ENCODE results near the gene PPP2R5D. TPM values are rescaled to one million over a fixed set of nuclear protein-coding genes. Genes with fewer than 3 reads are reported as not detected.

Gene PPP2R5D
- polyA plus RNA-seq, 3 donors: 10.3 to 24.9 (median 14.9) TPM

DNA sequence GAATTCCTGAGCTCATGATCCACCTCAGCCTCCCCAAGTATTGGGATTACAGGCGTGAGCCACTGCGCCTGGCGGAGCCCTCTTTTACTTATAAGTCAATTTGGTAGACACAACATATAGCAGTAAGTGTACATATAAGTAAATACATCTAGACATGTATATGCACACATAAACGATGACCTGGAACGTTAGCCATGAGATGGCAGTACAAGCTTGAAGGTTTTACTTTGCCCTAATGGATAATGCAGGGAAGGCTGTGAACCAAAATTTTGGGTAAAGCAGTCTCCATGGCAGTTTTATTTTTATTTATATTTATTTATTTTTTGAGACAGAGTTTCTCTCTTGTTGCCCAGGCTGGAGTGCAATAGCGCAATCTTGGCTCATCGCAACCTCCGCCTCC lies 26.2 kb upstream of the PPP2R5D start:
- Histone ChIP-seq H3K36me3 (replicated peaks in 1 of 2; ENCODE audit: control insufficient read depth in 1 of 2, insufficient read depth in 2 of 2, low read length in 2 of 2) (peaks cover 6 to 11% of the 10 kb centered on the region in 2 donors), H3K4me2 (replicated peaks; ENCODE audit: extremely low read depth, low read length, poor library complexity, severe bottlenecking) (no peak overlapping the region), H4K20me1 (ENCODE audit: insufficient read depth, low read length) (no peaks in the 10 kb centered on the region), H3K4me3 (replicated peaks in 1 of 3; ENCODE audit: low read depth in 2 of 3, low read length in 3 of 3) (no peak overlapping the region), H3K27me3 (ENCODE audit: control insufficient read depth in 2 of 2, insufficient read depth in 2 of 2, low read length in 2 of 2) (peaks cover 7 to 26% of the 10 kb centered on the region in 2 donors), H3K9ac (ENCODE audit: insufficient read depth, low read length, poor library complexity, severe bottlenecking) (no peak overlapping the region), H3K9me3 (replicated peaks in 1 of 2; ENCODE audit: control insufficient read depth in 1 of 2, insufficient read depth in 1 of 2, low read length in 2 of 2) (peaks cover 0 to 4% of the 10 kb centered on the region in 2 donors), H3K4me1 (ENCODE audit: control insufficient read depth in 1 of 2, insufficient read depth in 2 of 2, low read length in 2 of 2) (peaks cover 12 to 15% of the 10 kb centered on the region in 2 donors), H3K79me2 (ENCODE audit: insufficient read depth, low read length) (no peaks in the 10 kb centered on the region), H3K27ac (ENCODE audit: low read depth in 1 of 2, low read length in 2 of 2) (no peak overlapping the region), H2AFZ (ENCODE audit: insufficient read depth, low read depth, low read length, poor library complexity, severe bottlenecking) (no peak overlapping the region)
- DNase-seq: no peak
- Mint-ChIP-seq H3K27ac (no peak overlapping the region), H3K9me3 (peaks cover 0 to 8% (median 0%) of the 10 kb centered on the region in 7 donors), H3K4me1 (peaks cover 19% of the 10 kb centered on the region), H3K4me3 (no peak overlapping the region), H3K27me3 (ENCODE audit: low read depth in 3 of 3) (peaks cover 27 to 31% (median 30%) of the 10 kb centered on the region in 3 donors), H3K36me3 (peaks cover 23 to 34% of the 10 kb centered on the region in 2 donors)
- no CpG with 5 or more reads among the region's 8 CpGs for WGBS (ENCODE audit: insufficient coverage)
- intact Hi-C loops (cut with micrococcal nuclease): no loop called here
- TF ChIP-seq, protein P1, sequence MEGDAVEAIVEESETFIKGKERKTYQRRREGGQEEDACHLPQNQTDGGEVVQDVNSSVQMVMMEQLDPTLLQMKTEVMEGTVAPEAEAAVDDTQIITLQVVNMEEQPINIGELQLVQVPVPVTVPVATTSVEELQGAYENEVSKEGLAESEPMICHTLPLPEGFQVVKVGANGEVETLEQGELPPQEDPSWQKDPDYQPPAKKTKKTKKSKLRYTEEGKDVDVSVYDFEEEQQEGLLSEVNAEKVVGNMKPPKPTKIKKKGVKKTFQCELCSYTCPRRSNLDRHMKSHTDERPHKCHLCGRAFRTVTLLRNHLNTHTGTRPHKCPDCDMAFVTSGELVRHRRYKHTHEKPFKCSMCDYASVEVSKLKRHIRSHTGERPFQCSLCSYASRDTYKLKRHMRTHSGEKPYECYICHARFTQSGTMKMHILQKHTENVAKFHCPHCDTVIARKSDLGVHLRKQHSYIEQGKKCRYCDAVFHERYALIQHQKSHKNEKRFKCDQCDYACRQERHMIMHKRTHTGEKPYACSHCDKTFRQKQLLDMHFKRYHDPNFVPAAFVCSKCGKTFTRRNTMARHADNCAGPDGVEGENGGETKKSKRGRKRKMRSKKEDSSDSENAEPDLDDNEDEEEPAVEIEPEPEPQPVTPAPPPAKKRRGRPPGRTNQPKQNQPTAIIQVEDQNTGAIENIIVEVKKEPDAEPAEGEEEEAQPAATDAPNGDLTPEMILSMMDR (IDR thresholded peaks at IDR 0.05): no peak

DNA sequence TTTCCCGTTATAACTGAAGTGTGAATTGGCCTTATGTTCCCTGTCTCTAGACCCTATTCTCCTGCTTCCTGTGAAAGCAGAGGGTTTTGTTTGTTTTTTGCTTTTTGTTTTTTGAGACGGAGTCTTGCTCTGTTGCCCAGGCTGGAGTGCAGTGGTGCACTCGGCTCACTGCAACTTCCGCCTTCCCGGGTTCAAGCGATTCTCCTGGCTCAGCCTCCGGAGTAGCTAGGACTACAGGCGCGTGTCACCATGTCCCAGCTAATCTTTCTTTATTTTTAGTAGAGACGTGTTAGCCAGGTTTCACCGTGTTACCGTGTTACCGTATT lies 24.5 kb upstream of the PPP2R5D start:
- Histone ChIP-seq H3K4me1 (ENCODE audit: control insufficient read depth in 1 of 2, insufficient read depth in 2 of 2, low read length in 2 of 2) (peaks cover 12 to 15% of the 10 kb centered on the region in 2 donors), H3K27me3 (ENCODE audit: control insufficient read depth in 2 of 2, insufficient read depth in 2 of 2, low read length in 2 of 2) (peaks cover 7 to 26% of the 10 kb centered on the region in 2 donors), H3K36me3 (replicated peaks in 1 of 2; ENCODE audit: control insufficient read depth in 1 of 2, insufficient read depth in 2 of 2, low read length in 2 of 2) (peaks cover 22% of the 10 kb centered on the region in 2 donors), H3K4me3 (replicated peaks in 1 of 3; ENCODE audit: low read depth in 2 of 3, low read length in 3 of 3) (peak overlapping the region in 1 of 3 experiments; percentile 65), H2AFZ (ENCODE audit: insufficient read depth, low read depth, low read length, poor library complexity, severe bottlenecking) (peak overlapping the region; percentile 62), H3K4me2 (replicated peaks; ENCODE audit: extremely low read depth, low read length, poor library complexity, severe bottlenecking) (peak overlapping the region; percentile 77), H3K9ac (ENCODE audit: insufficient read depth, low read length, poor library complexity, severe bottlenecking) (peak overlapping the region; percentile 62), H3K27ac (ENCODE audit: low read depth in 1 of 2, low read length in 2 of 2) (no peak overlapping the region), H3K9me3 (replicated peaks in 1 of 2; ENCODE audit: control insufficient read depth in 1 of 2, insufficient read depth in 1 of 2, low read length in 2 of 2) (peaks cover 0 to 4% of the 10 kb centered on the region in 2 donors), H3K79me2 (ENCODE audit: insufficient read depth, low read length) (no peaks in the 10 kb centered on the region), H4K20me1 (ENCODE audit: insufficient read depth, low read length) (no peaks in the 10 kb centered on the region)
- H3K36me3 Mint-ChIP-seq: peaks cover 33 to 49% of the 10 kb centered on the region in 2 donors
- peak overlapping the region; percentile 66 to 91 for H3K4me3 Mint-ChIP-seq
- H3K4me1 Mint-ChIP-seq: peaks cover 19% of the 10 kb centered on the region
- peaks cover 27 to 31% (median 30%) of the 10 kb centered on the region in 3 donors for H3K27me3 Mint-ChIP-seq (ENCODE audit: low read depth in 3 of 3)
- 53% methylated on average over 8 of the region's 13 CpGs for WGBS (ENCODE audit: insufficient coverage)
- no peak overlapping the region for H3K27ac Mint-ChIP-seq
- no peak for DNase-seq
- peaks cover 0 to 8% (median 0%) of the 10 kb centered on the region in 7 donors for H3K9me3 Mint-ChIP-seq
- intact Hi-C loops (cut with micrococcal nuclease): no loop called here
- TF ChIP-seq, protein P1 (IDR thresholded peaks at IDR 0.05): no peak

Data from CD14-positive monocyte (primary cell).